T-cell (primary cell): ENCODE results near the gene TRPM1. TPM values are rescaled to one million over a fixed set of nuclear protein-coding genes. Genes with fewer than 3 reads are reported as not detected.

Experiments
- ATAC-seq, 4 experiments: fragments of 200-7000 bp in 3 of 4; fragments of 150-1000 bp in 1 of 4; cut with Tn5 transposase; replicated peaks in 1 of 4; 1 replicate in 3 of 4; 2 replicates in 1 of 4; pipeline ENCODE4 v1.10.0; 2021; ENCODE audit warnings: moderate library complexity in 3 of 4, mild to moderate bottlenecking in 2 of 4, moderate number of reproducible peaks in 1 of 4
- CTCF ChIA-PET, 2 donors: fragments of 300-600 bp; sonication (Branson Sonifier 250); formaldehyde crosslinking; loops; one replicate each; lab custom pipeline; 2022; ENCODE audit warnings: antibody characterized with exemption in 2 of 2; lab: Charles Lee
- POLR2A ChIA-PET, 2 donors: fragments of 300-600 bp; sonication (Branson Sonifier 250); formaldehyde crosslinking; loops; one replicate each; lab custom pipeline; 2022; ENCODE audit warnings: antibody characterized with exemption in 2 of 2; lab: Charles Lee
- DNase-seq, 35 experiments: peaks; one replicate each; pipeline versions ENCODE4 v3.0.0 to v3.0.0-alpha.2; 2013 to 2023
- H3K27ac ChIP-seq: one replicate; pipeline ENCODE4 v1.5.1; 2013; ENCODE audit warnings: low read length
- H3K27me3 ChIP-seq, 2 experiments: replicated peaks in 1 of 2; 1 replicate in 1 of 2; 2 replicates in 1 of 2; pipeline versions ENCODE4 v1.6.1 to v1.7.0; 2013; ENCODE audit warnings: low read length in 1 of 2, mixed read lengths in 1 of 2; ENCODE audit not compliant: control insufficient read depth in 2 of 2, insufficient read depth in 2 of 2; ENCODE audit errors: extremely low read depth in 1 of 2
- H3K36me3 ChIP-seq, 2 donors: 1 replicate in 1 of 2; 2 replicates in 1 of 2; pipeline versions ENCODE4 v1.6.1 to v1.7.0; 2013; ENCODE audit warnings: low read length in 1 of 2; ENCODE audit not compliant: control insufficient read depth in 2 of 2, insufficient read depth in 1 of 2; ENCODE audit errors: extremely low read depth in 1 of 2
- H3K4me1 ChIP-seq, 2 experiments: 1 replicate in 1 of 2; 2 replicates in 1 of 2; pipeline versions ENCODE4 v1.6.1 to v1.7.0; 2013; ENCODE audit warnings: low read length in 2 of 2, mixed read lengths in 1 of 2; ENCODE audit not compliant: insufficient read depth in 2 of 2, control insufficient read depth in 1 of 2; ENCODE audit errors: extremely low read depth in 1 of 2
- H3K4me3 ChIP-seq, 2 donors: 1 replicate in 1 of 2; 2 replicates in 1 of 2; pipeline versions ENCODE4 v1.5.1 to v1.7.0; 2013; ENCODE audit warnings: mild to moderate bottlenecking in 2 of 2, low read length in 1 of 2, moderate library complexity in 1 of 2; ENCODE audit not compliant: control insufficient read depth in 1 of 2; ENCODE audit errors: extremely low read depth in 1 of 2
- H3K9me3 ChIP-seq: 2 replicates; pipeline ENCODE4 v1.7.0; 2013
- H3K27ac Mint-ChIP-seq, 2 donors: one replicate each; pipeline ENCODE4 v1.8.0; 2020 to 2021; ENCODE audit warnings: mild to moderate bottlenecking in 2 of 2, mixed read lengths in 2 of 2
- H3K27me3 Mint-ChIP-seq, 2 donors: one replicate each; pipeline ENCODE4 v1.8.0; 2021 to 2022; ENCODE audit warnings: mixed read lengths in 2 of 2
- H3K36me3 Mint-ChIP-seq: one replicate; pipeline ENCODE4 v1.8.0; 2021; ENCODE audit warnings: mixed read lengths
- H3K4me1 Mint-ChIP-seq, 3 donors: one replicate each; pipeline ENCODE4 v1.8.0; 2020 to 2022; ENCODE audit warnings: mixed read lengths in 3 of 3, mild to moderate bottlenecking in 1 of 3
- H3K4me3 Mint-ChIP-seq, 3 donors: one replicate each; pipeline ENCODE4 v1.8.0; 2020 to 2022; ENCODE audit warnings: mild to moderate bottlenecking in 3 of 3, mixed read lengths in 3 of 3, moderate library complexity in 3 of 3
- H3K9me3 Mint-ChIP-seq, 3 donors: one replicate each; pipeline ENCODE4 v1.8.0; 2020 to 2022; ENCODE audit warnings: mixed read lengths in 3 of 3
- WGBS: methylation state at CpG from one replicate; pipeline ENCODE4 v1.1.5; 2013; ENCODE audit warnings: missing lambda C conversion rate; ENCODE audit not compliant: insufficient coverage; 5-methylcytosine and 5-hydroxymethylcytosine counted together
- total RNA-seq, 35 experiments: library from RNA in 6 of 35; stranded (reverse) in 6 of 35; fragments of 120-200 nt in 1 of 35; gene quantifications; one replicate each; pipeline versions ENCODE4 v1.2.1 to v1.2.4 and lab custom pipeline; 2013 to 2026

TRPM1 gene
- total RNA-seq, 5 donors from 2014 or later (not counting 1 experiment from before 2014, with no cell fraction given): not detected

GRCh38 chr15:30991255-30992235 lies 110.0 kb downstream of the TRPM1 start, which contains the start of gene MTMR10:
MTMR10 (minus strand) TSS chr15:30991628; CDS start chr15:30991506, 122 bp downstream.
- DNase-seq: peak; percentile 36 to 81 (median 62)
- ChIA-PET CTCF (interaction anchor here in 1 of 2 donors (0.7 kb wide), 1 partner anchor 370 kb away, joined by 4 read pairs; no protein-coding TSS in a partner anchor), POLR2A (interaction anchor here in 1 of 2 donors (0.7 kb wide), 1 partner anchor 22 kb away, joined by 7 read pairs; no protein-coding TSS in a partner anchor)
- Histone ChIP-seq H3K36me3 (peaks cover 4 to 6% of the 10 kb centered on the region in 2 donors), H3K4me1 (peaks cover 16 to 24% of the 10 kb centered on the region in 2 experiments), H3K4me3 (peak within 1 kb of the TSS; percentile 89 to 91), H3K27ac (peak within 1 kb of the TSS; percentile 66), H3K9me3 (no peaks in the 10 kb centered on the region), H3K27me3 (no peaks in the 10 kb centered on the region)
- H3K27ac Mint-ChIP-seq: peak within 1 kb of the TSS; percentile 87 to 88
- H3K9me3 Mint-ChIP-seq: no peaks in the 10 kb centered on the region
- H3K27me3 Mint-ChIP-seq: no peaks in the 10 kb centered on the region
- H3K36me3 Mint-ChIP-seq: peaks cover 9% of the 10 kb centered on the region
- peak within 1 kb of the TSS; percentile 94 to 98 (median 94) for H3K4me3 Mint-ChIP-seq
- H3K4me1 Mint-ChIP-seq: peaks cover 26 to 37% (median 31%) of the 10 kb centered on the region in 3 donors
- peak; percentile 94 to 98 (median 96) for ATAC-seq
- under 1% methylated on average over 114 of the region's 114 CpGs for WGBS

GRCh38 chr15:30990446-30991254 lies 110.9 kb downstream of the TRPM1 start:
- H3K4me1 Mint-ChIP-seq: peaks cover 30 to 43% (median 36%) of the 10 kb centered on the region in 3 donors
- WGBS: 3% methylated on average over 18 of the region's 24 CpGs
- CTCF ChIA-PET: interaction anchor here in 1 of 2 donors (0.7 kb wide), 1 partner anchor 371 kb away, joined by 4 read pairs; no protein-coding TSS in a partner anchor
- no peaks in the 10 kb centered on the region for H3K27me3 Mint-ChIP-seq
- Histone ChIP-seq H3K9me3 (no peaks in the 10 kb centered on the region), H3K27me3 (no peaks in the 10 kb centered on the region), H3K4me3 (peak overlapping the region; percentile 89 to 91), H3K27ac (peak overlapping the region; percentile 66), H3K4me1 (peaks cover 20 to 24% of the 10 kb centered on the region in 2 experiments), H3K36me3 (peaks cover 6 to 11% of the 10 kb centered on the region in 2 donors)
- H3K27ac Mint-ChIP-seq: peak overlapping the region; percentile 87 to 88
- no peaks in the 10 kb centered on the region for H3K9me3 Mint-ChIP-seq
- ATAC-seq (no peak), DNase-seq (peak in 1 of 35 experiments; percentile 1)
- peaks cover 13% of the 10 kb centered on the region for H3K36me3 Mint-ChIP-seq
- POLR2A ChIA-PET: interaction anchor here in 1 of 2 donors (0.7 kb wide), 1 partner anchor 22 kb away, joined by 7 read pairs; no protein-coding TSS in a partner anchor
- peak overlapping the region; percentile 94 to 98 (median 94) for H3K4me3 Mint-ChIP-seq

GRCh38 chr15:30990036-30990435 lies 111.5 kb downstream of the TRPM1 start:
- no peak for DNase-seq
- Mint-ChIP-seq H3K27me3 (no peaks in the 10 kb centered on the region), H3K9me3 (no peaks in the 10 kb centered on the region), H3K36me3 (peaks cover 20% of the 10 kb centered on the region), H3K27ac (peak overlapping the region; percentile 87 to 88), H3K4me3 (peak overlapping the region; percentile 94 to 98 (median 94)), H3K4me1 (peaks cover 37 to 49% (median 42%) of the 10 kb centered on the region in 3 donors)
- H3K27ac ChIP-seq: no peak overlapping the region
- peaks cover 23 to 26% of the 10 kb centered on the region in 2 experiments for H3K4me1 ChIP-seq
- no peak for ATAC-seq
- H3K27me3 ChIP-seq: no peaks in the 10 kb centered on the region
- no peaks in the 10 kb centered on the region for H3K9me3 ChIP-seq
- 80% methylated on average over 2 of the region's 2 CpGs for WGBS
- ChIA-PET POLR2A (no interaction called here), CTCF (interaction anchor here (0.7 kb wide), 2 partner anchors 10 to 1126 kb away, joined by 5 to 6 read pairs; no protein-coding TSS in a partner anchor)
- H3K4me3 ChIP-seq: peak overlapping the region; percentile 5 to 91
- H3K36me3 ChIP-seq: peaks cover 6 to 17% of the 10 kb centered on the region in 2 donors

GRCh38 chr15:30985081-30985531 lies 116.4 kb downstream of the TRPM1 start:
- peak overlapping the region in 2 of 3 donors; percentile 0 to 30 for H3K4me3 Mint-ChIP-seq
- peaks cover 70 to 77% (median 71%) of the 10 kb centered on the region in 3 donors for H3K4me1 Mint-ChIP-seq
- H3K9me3 Mint-ChIP-seq: no peaks in the 10 kb centered on the region
- H3K36me3 Mint-ChIP-seq: peaks cover 48% of the 10 kb centered on the region
- ATAC-seq (peak in 1 of 4 experiments; percentile 19), DNase-seq (no peak)
- H3K27me3 Mint-ChIP-seq: no peaks in the 10 kb centered on the region
- POLR2A ChIA-PET: no interaction called here
- peaks cover 6 to 47% of the 10 kb centered on the region in 2 donors for H3K36me3 ChIP-seq
- peak overlapping the region; percentile 8 to 18 for H3K27ac Mint-ChIP-seq
- H3K27ac ChIP-seq: no peak overlapping the region
- no peaks in the 10 kb centered on the region for H3K27me3 ChIP-seq
- CTCF ChIA-PET: no interaction called here
- WGBS: 57% methylated on average over 3 of the region's 3 CpGs
- H3K9me3 ChIP-seq: no peaks in the 10 kb centered on the region
- H3K4me3 ChIP-seq: no peak overlapping the region
- H3K4me1 ChIP-seq: peaks cover 24 to 28% of the 10 kb centered on the region in 2 experiments

DNA sequence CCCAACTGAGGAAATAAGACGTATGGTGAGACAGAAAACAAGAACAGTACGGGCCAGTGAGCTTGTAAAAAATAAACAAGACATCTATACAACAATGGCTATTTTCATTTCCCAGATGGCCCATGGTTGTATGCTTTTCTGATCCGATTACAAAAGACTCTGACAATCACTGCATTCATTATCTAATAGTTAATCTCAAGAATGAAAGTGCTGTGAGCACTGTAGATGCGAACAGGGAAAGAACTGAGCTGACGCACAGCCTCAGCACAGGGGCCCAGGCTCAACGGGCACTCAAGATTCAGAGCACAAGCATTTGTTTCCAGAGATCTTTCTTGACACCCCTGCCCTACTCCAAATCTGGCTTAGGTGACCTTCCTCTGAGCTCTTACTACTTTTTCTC lies 117.0 kb downstream of the TRPM1 start:
- no peak overlapping the region for H3K27ac Mint-ChIP-seq
- WGBS: 91% methylated on average over 4 of the region's 6 CpGs
- H3K4me1 Mint-ChIP-seq: peaks cover 70 to 78% (median 73%) of the 10 kb centered on the region in 3 donors
- POLR2A ChIA-PET: no interaction called here
- no peaks in the 10 kb centered on the region for H3K9me3 Mint-ChIP-seq
- peak overlapping the region in 2 of 3 donors; percentile 0 to 30 for H3K4me3 Mint-ChIP-seq
- no peak for DNase-seq
- Histone ChIP-seq H3K27me3 (no peaks in the 10 kb centered on the region), H3K9me3 (no peaks in the 10 kb centered on the region), H3K27ac (no peak overlapping the region), H3K4me3 (no peak overlapping the region), H3K36me3 (peaks cover 11 to 49% of the 10 kb centered on the region in 2 donors), H3K4me1 (peaks cover 21 to 28% of the 10 kb centered on the region in 2 experiments)
- CTCF ChIA-PET: no interaction called here
- ATAC-seq: no peak
- peaks cover 54% of the 10 kb centered on the region for H3K36me3 Mint-ChIP-seq
- H3K27me3 Mint-ChIP-seq: no peaks in the 10 kb centered on the region
